HG03045 (cell line): ENCODE data around the gene ALKBH8.
"Not testable (repeated sequence)": the region's sequence is repeated elsewhere in the genome, so short reads cannot be mapped to it uniquely, and the experiment has no call there.

Experiments used
- ATAC-seq: cut with Tn5 transposase; IDR thresholded peaks from one replicate; pipeline ENCODE4 v1.9.1; 2021; ENCODE audit warnings: mild to moderate bottlenecking, moderate library complexity; ENCODE audit not compliant: unreplicated experiment

ALKBH8 gene

GRCh38 chr11:107577346-107577711 lies 11.8 kb upstream of the ALKBH8 start:
- ATAC-seq, result no peak

- not testable (repeated sequence) for ATAC-seq
These were observed 11.2 kb upstream of the ALKBH8 start for GRCh38 chr11:107576497-107577345.

- no peak for ATAC-seq
These were observed 7.9 kb upstream of the ALKBH8 start for GRCh38 chr11:107573438-107573837.

- ATAC-seq, result no peak
These were observed 4.5 kb upstream of the ALKBH8 start for GRCh38 chr11:107570015-107570414.

- ATAC-seq, result no peak
These were observed 2.3 kb upstream of the ALKBH8 start for GRCh38 chr11:107567739-107568335.

GRCh38 chr11:107566569-107566968 lies 1.0 kb upstream of the ALKBH8 start:
- ATAC-seq, result no peak

- peak; percentile 7 for ATAC-seq
These were observed 493 bp upstream of the ALKBH8 start for GRCh38 chr11:107565955-107566501.

GRCh38 chr11:107564877-107565218 lies 687 bp downstream of the ALKBH8 start:
- ATAC-seq, result peak; percentile 4

- ATAC-seq, result peak; percentile 36
These were observed 1.8 kb downstream of the ALKBH8 start for GRCh38 chr11:107563702-107564101.

- ATAC-seq, result no peak
These were observed 2.8 kb downstream of the ALKBH8 start for GRCh38 chr11:107562647-107563208.

- no peak for ATAC-seq
These were observed 3.8 kb downstream of the ALKBH8 start for GRCh38 chr11:107561688-107562087.

- no peak for ATAC-seq
These were observed 15.2 kb downstream of the ALKBH8 start for GRCh38 chr11:107550304-107550703.

- no peak for ATAC-seq
These were observed 15.6 kb downstream of the ALKBH8 start for GRCh38 chr11:107549954-107550285.

GRCh38 chr11:107549253-107549953 lies 16.1 kb downstream of the ALKBH8 start:
- ATAC-seq, result no peak

GRCh38 chr11:107547961-107548360 lies 17.6 kb downstream of the ALKBH8 start:
- no peak for ATAC-seq

- ATAC-seq, result no peak
These were observed 20.4 kb downstream of the ALKBH8 start for GRCh38 chr11:107545101-107545514.

- ATAC-seq, result no peak
These were observed 26.7 kb downstream of the ALKBH8 start for GRCh38 chr11:107538821-107539220.

- no peak for ATAC-seq
These were observed 27.3 kb downstream of the ALKBH8 start for GRCh38 chr11:107538239-107538638.

- not testable (repeated sequence) for ATAC-seq
These were observed 28.4 kb downstream of the ALKBH8 start for GRCh38 chr11:107537155-107537554.

- ATAC-seq, result no peak
These were observed 39.3 kb downstream of the ALKBH8 start for GRCh38 chr11:107526197-107526596.

GRCh38 chr11:107508858-107509244 lies 56.7 kb downstream of the ALKBH8 start:
- ATAC-seq, result no peak
